KMS-11 (cell line): ENCODE data around the gene MAGI3.

Source experiments
- H2AFZ ChIP-seq: fragments of 200-600 bp; sonication (generic); 2 replicates; pipeline ENCODE4 v1.6.1; 2016; ENCODE audit warnings: antibody characterized with exemption, mixed run types, low read depth
- H3K27ac ChIP-seq: fragments of 200-600 bp; sonication (generic); 2 replicates; pipeline ENCODE4 v1.6.1; 2016; ENCODE audit warnings: mild to moderate bottlenecking, mixed run types
- H3K27me3 ChIP-seq: fragments of 200-600 bp; sonication (generic); 2 replicates; pipeline ENCODE4 v1.6.1; 2017; ENCODE audit warnings: mild to moderate bottlenecking, low read depth, mixed run types, moderate library complexity; ENCODE audit not compliant: insufficient read depth
- H3K36me3 ChIP-seq: fragments of 200-600 bp; sonication (generic); 2 replicates; pipeline ENCODE4 v1.6.1; 2017; ENCODE audit warnings: mild to moderate bottlenecking, mixed run types; ENCODE audit not compliant: insufficient read depth
- H3K4me1 ChIP-seq: fragments of 200-600 bp; sonication (generic); 2 replicates; pipeline ENCODE4 v1.6.1; 2016; ENCODE audit warnings: mild to moderate bottlenecking, low read depth, mixed run types; ENCODE audit not compliant: poor library complexity, severe bottlenecking
- H3K4me2 ChIP-seq: fragments of 200-600 bp; sonication (generic); 2 replicates; pipeline ENCODE4 v1.7.0; 2016; ENCODE audit warnings: mild to moderate bottlenecking, mixed run types
- H3K4me3 ChIP-seq: fragments of 200-600 bp; sonication (generic); IDR thresholded peaks from 2 replicates; pipeline ENCODE4 v1.6.1; 2017; ENCODE audit warnings: low read depth, low read length, mixed read lengths; ENCODE audit not compliant: insufficient read depth
- H3K79me2 ChIP-seq: fragments of 200-600 bp; sonication (generic); 2 replicates; pipeline ENCODE4 v1.6.1; 2016; ENCODE audit warnings: low read depth, mixed run types; ENCODE audit not compliant: insufficient read depth
- H3K9ac ChIP-seq: fragments of 200-600 bp; sonication (generic); 2 replicates; pipeline ENCODE4 v1.6.1; 2016; ENCODE audit warnings: mild to moderate bottlenecking, mixed run types
- H4K20me1 ChIP-seq: fragments of 200-600 bp; sonication (generic); 2 replicates; pipeline ENCODE4 v1.6.1; 2016; ENCODE audit warnings: mild to moderate bottlenecking, mixed run types; ENCODE audit not compliant: insufficient read depth
- CTCF ChIP-seq: fragments of 200-600 bp; sonication (generic); conservative IDR thresholded peaks from 2 replicates; pipeline ENCODE4 v1.6.1; 2017; ENCODE audit warnings: low read depth, mild to moderate bottlenecking, antibody characterized with exemption, low read length, moderate library complexity, mixed read lengths

MAGI3 gene

GRCh38 chr1:113648478-113648877 lies 258.2 kb downstream of the MAGI3 start:
- H4K20me1 ChIP-seq: no peaks in the 10 kb centered on the region

GRCh38 chr1:113652771-113653170 lies 262.5 kb downstream of the MAGI3 start:
- Histone ChIP-seq H3K9ac (no peak overlapping the region), H3K4me1 (no peaks in the 10 kb centered on the region), H3K27ac (no peak overlapping the region), H3K27me3 (no peaks in the 10 kb centered on the region), H2AFZ (no peak overlapping the region), H4K20me1 (no peaks in the 10 kb centered on the region), H3K4me2 (no peak overlapping the region), H3K36me3 (no peaks in the 10 kb centered on the region), H3K79me2 (no peaks in the 10 kb centered on the region), H3K4me3 (no peak overlapping the region)
- no peak for TF ChIP-seq CTCF

More at GRCh38 chr1:113648478-113648877, 258.2 kb downstream of the MAGI3 start:
- no peak overlapping the region for H3K9ac ChIP-seq
- no peaks in the 10 kb centered on the region for H3K79me2 ChIP-seq
- no peaks in the 10 kb centered on the region for H3K4me1 ChIP-seq
- H3K27ac ChIP-seq: no peak overlapping the region
- H3K4me2 ChIP-seq: no peak overlapping the region
- H3K27me3 ChIP-seq: no peaks in the 10 kb centered on the region
- H2AFZ ChIP-seq: no peak overlapping the region
- H3K36me3 ChIP-seq: no peaks in the 10 kb centered on the region
- H3K4me3 ChIP-seq: no peak overlapping the region
- no peak for TF ChIP-seq CTCF

GRCh38 chr1:113653741-113654140 lies 263.4 kb downstream of the MAGI3 start:
- TF ChIP-seq CTCF: no peak
- Histone ChIP-seq H3K27ac (no peak overlapping the region), H3K4me1 (no peaks in the 10 kb centered on the region), H4K20me1 (no peaks in the 10 kb centered on the region), H3K36me3 (no peaks in the 10 kb centered on the region), H3K79me2 (no peaks in the 10 kb centered on the region), H3K9ac (no peak overlapping the region), H2AFZ (no peak overlapping the region), H3K27me3 (no peaks in the 10 kb centered on the region), H3K4me2 (no peak overlapping the region), H3K4me3 (no peak overlapping the region)

GRCh38 chr1:113654883-113655282 lies 264.6 kb downstream of the MAGI3 start:
- no peak overlapping the region for H2AFZ ChIP-seq
- no peaks in the 10 kb centered on the region for H3K36me3 ChIP-seq
- no peaks in the 10 kb centered on the region for H4K20me1 ChIP-seq
- no peak overlapping the region for H3K4me3 ChIP-seq
- H3K27me3 ChIP-seq: no peaks in the 10 kb centered on the region
- H3K4me2 ChIP-seq: no peak overlapping the region
- H3K27ac ChIP-seq: no peak overlapping the region
- no peak for TF ChIP-seq CTCF
- H3K79me2 ChIP-seq: no peaks in the 10 kb centered on the region
- H3K9ac ChIP-seq: no peak overlapping the region
- H3K4me1 ChIP-seq: no peaks in the 10 kb centered on the region

- H2AFZ ChIP-seq: no peak overlapping the region
- no peak overlapping the region for H3K27ac ChIP-seq
- H4K20me1 ChIP-seq: no peaks in the 10 kb centered on the region
- no peak overlapping the region for H3K4me3 ChIP-seq
- H3K4me1 ChIP-seq: no peaks in the 10 kb centered on the region
- H3K36me3 ChIP-seq: no peaks in the 10 kb centered on the region
- H3K4me2 ChIP-seq: no peak overlapping the region
- TF ChIP-seq CTCF: no peak
- no peaks in the 10 kb centered on the region for H3K79me2 ChIP-seq
- H3K9ac ChIP-seq: no peak overlapping the region
- no peaks in the 10 kb centered on the region for H3K27me3 ChIP-seq
These were observed 266.8 kb downstream of the MAGI3 start for GRCh38 chr1:113657126-113657525.
